GM18508 (cell line): ENCODE measurements around the gene CCT3.
"Not testable (repeated sequence)": the region's sequence is repeated elsewhere in the genome, so short reads cannot be mapped to it uniquely, and the experiment has no call there.

Experiments used
- ATAC-seq: cut with Tn5 transposase; IDR thresholded peaks from one replicate; pipeline ENCODE4 v1.9.1; 2021; ENCODE audit warnings: moderate number of reproducible peaks; ENCODE audit not compliant: insufficient read depth, unreplicated experiment

Gene CCT3

GRCh38 chr1:156337052-156337887 is 822 bp downstream of the CCT3 start:
- ATAC-seq = no peak

DNA sequence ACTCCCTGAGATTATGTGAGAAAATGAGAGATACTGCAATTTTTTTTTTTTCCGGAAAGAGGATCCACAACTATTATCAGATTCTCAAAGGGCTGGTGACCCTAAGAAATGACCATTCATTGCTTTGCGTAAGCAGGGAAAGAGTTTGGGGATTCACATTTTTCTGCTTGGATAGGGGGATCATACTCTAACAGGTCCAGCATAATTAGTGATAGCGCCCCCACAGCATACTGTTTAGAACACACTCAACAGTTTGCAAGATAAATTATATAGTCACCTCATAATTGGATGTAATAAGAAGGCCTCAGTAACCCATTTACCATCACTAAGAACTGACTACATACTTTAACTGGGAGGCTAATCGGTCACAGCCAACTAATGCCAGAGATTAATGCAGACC is 1.9 kb downstream of the CCT3 start:
- ATAC-seq = no peak

GRCh38 chr1:156323179-156323578 is 14.9 kb downstream of the CCT3 start:
- not testable (repeated sequence) for ATAC-seq

- ATAC-seq = no peak
These were observed 17.5 kb downstream of the CCT3 start for GRCh38 chr1:156320560-156320959.

GRCh38 chr1:156319664-156320063 is 18.4 kb downstream of the CCT3 start:
- ATAC-seq = no peak

DNA sequence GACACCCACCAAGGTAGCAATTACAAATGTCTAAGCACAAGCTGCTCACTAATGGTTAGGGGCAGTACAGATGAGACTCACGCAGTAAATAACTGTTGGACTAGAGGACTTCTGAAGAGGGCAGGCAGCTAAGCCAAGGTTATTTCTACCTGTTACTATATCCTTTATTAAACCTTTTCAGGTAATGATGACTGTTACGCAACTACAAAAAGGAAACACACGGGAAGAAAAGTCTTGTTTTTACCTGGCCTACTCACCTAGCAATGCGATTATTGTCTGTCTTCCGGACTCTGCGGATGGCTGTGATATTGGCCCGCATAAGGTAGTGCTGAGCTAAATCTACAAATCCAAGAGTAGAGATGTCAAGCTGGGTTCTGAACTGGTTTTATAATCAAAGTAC is 21.2 kb downstream of the CCT3 start:
- ATAC-seq = no peak

GRCh38 chr1:156310962-156311361 is 27.1 kb downstream of the CCT3 start:
- ATAC-seq = no peak

- no peak for ATAC-seq
These were observed 30.0 kb downstream of the CCT3 start for GRCh38 chr1:156308078-156308477.

- ATAC-seq = no peak
These were observed 32.9 kb downstream of the CCT3 start for GRCh38 chr1:156305215-156305614.

DNA sequence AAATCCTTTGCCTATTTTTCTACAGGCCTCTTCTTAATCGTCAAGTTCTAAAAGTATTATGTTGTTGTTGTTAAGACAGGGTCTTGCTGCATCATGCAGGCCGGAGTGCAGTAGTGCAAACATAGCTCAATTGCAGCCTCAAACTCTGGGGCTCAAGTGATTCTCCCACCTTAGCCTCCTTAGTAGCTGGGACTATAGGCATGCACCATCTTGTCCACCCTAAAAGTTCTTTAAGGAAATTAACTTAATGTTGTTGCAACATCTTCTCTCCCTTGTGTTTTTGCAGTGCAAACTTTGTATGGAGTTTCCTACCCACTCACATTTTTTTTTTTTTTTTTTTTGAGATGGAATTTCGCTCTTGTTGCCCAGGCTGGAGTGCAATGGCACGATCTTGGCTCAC is 34.9 kb downstream of the CCT3 start:
- no peak for ATAC-seq

DNA sequence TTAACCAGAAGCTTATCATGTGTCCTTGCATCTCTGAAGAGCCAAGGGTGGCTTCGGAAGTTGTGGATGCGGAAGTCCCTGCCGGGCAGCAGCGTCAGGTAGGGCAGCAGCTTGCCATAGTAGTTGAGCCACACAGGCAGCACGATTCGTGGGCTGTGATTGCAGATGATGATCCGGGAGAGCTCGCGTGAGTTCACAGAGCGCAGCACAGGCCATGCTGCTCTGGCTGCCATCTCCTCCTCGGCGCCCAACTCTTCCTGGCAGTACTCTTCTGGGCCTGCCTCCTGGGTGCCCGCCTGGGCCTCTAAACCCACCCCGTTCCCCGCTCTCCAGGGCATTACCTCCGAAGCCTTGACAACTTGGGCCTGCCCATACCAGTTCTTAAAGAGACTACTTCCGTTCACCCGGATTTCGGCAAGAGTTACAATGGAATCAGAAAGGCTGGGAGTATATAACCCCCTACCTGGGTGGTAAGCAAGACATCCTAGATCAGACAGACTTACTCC is 39.2 kb downstream of the CCT3 start, which contains the start of gene VHLL:
Gene VHLL, minus strand, starts transcription at position 456 of the 506 bp plus-strand sequence. Its CDS starts 118 bp downstream, at position 338.
- no peak for ATAC-seq

- no peak for ATAC-seq
These were observed 42.6 kb downstream of the CCT3 start, which contains the start of gene GLMP for GRCh38 chr1:156295391-156295947. Gene GLMP, minus strand, starts transcription at chr1:156295679. Its CDS starts 34 bp downstream, at chr1:156295645.

DNA sequence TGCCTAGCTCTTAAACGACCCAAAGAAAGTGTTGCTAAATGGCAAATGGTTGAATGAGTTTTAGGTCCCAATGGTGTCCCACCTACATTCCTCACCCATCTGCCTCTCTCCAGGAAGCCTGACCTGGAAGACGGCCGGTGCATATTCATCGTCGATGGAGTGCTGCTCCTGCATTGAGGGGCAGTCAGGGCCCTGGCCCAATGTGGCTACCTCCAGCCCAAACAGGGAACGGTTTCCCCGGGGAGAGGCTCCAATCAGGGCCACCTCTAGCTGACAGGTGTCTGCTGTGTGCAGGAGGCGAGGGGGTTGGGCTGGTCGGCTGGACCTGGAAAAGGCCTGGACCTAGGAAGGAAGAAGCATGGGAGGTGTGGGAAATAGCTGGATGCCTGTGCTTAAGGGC is 44.2 kb downstream of the CCT3 start:
- no peak for ATAC-seq

- ATAC-seq = no peak
These were observed 45.0 kb downstream of the CCT3 start for GRCh38 chr1:156293098-156293434.

DNA sequence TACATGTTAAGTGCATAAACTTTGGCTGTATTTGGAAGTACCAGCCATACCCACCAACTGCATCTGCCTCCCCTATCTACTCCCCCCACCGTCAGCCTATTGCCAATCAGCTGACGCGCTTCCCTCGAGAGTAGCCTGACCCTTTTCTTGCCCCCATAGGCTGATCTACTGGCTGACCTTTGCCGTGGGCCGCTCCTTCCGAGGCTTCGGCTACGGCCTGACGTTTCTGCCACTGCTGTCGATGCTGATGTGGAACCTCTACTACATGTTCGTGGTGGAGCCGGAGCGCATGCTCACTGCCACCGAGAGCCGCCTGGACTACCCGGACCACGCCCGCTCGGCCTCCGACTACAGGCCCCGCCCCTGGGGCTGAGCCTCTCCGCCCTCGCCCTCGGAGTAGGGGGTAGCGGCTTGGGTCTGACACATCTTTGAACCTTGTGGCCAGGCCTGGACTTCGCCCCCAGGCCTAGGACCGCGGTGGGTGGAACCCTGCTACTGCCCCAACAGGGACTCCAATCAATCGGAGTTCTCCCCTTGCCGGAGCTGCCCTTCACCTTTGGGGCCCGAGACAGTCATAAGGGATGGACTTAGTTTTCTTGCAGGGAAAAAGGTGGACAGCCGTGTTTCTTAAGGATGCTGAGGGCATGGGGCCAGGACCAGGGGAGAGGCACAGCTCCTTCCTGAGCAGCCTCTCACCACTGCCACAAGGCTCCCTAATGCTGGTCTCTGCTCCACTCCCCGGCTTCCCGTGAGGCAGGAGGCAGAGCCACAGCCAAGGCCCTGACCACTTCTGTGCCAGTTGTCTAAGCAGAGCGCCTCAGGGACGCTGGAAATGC is 46.6 kb downstream of the CCT3 start:
- ATAC-seq = no peak

- ATAC-seq = no peak
These were observed 48.2 kb downstream of the CCT3 start for GRCh38 chr1:156289857-156290256.

DNA sequence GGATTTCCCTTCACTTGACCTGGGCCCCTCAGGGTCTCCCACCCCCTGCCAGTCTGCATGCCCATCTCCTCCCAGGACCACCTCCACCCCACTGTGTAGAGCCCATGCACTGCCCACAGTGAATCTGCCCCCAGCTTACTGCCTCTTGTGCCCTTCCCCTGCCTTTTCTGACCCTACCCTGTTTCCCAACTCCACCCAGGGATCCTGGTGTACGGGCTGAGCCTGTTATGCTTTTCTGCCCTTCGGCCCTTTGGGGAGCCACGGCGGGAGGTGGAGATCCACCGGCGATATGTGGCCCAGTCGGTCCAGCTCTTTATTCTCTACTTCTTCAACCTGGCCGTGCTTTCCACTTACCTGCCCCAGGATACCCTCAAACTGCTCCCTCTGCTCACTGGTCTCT is 52.0 kb downstream of the CCT3 start:
- no peak for ATAC-seq

DNA sequence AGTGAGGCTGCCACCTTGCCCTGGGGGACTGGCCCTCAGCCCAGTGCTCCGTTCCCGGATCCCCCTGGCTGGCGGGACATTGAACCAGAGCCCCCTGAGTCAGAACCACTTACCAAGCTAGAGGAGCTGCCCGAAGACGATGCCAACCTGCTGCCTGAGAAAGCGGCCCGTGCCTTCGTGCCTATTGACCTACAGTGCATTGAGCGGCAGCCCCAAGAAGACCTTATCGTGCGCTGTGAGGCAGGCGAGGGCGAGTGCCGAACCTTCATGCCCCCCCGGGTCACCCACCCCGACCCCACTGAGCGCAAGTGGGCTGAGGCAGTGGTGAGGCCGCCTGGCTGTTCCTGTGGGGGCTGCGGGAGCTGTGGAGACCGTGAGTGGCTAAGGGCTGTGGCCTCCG is 52.7 kb downstream of the CCT3 start:
- no peak for ATAC-seq

DNA sequence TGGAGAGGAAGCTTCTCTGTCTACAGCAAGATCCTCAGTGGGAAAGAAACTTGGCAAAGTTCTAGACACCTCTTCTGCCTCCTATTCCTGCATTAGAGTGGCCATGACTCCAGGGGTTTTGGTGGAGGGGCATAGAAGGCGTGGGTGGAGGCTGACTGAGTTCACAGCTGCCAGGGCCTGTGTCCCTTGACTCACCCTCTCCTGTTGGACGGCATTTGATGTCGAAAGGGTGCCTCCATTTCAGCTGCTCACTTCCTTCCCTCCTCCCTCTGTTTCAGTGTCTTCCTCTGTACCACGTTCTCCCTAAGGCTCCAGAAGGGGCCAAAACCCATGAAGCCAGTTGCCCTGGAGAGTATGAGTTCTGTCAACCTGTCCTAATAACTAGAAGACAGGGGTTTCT is 53.3 kb downstream of the CCT3 start:
- ATAC-seq = no peak

- no peak for ATAC-seq
These were observed 54.0 kb downstream of the CCT3 start, which contains the start of gene TMEM79 for GRCh38 chr1:156284112-156284511. Gene TMEM79, plus strand, starts transcription at chr1:156284325. Its CDS starts 902 bp downstream, at chr1:156285227.

- no peak for ATAC-seq
These were observed 54.6 kb downstream of the CCT3 start for GRCh38 chr1:156283521-156283920.
